H1 (cell line): ENCODE measurements around the gene BTNL2. TPM values are rescaled to one million over a fixed set of nuclear protein-coding genes. Genes with fewer than 3 reads are reported as not detected.

Source experiments
- CTCF ChIA-PET: fragments of 300-600 bp; sonication (Branson Sonifier 250); formaldehyde crosslinking; loops from one replicate; lab custom pipeline; 2021; ENCODE audit not compliant: partially characterized antibody; lab: Charles Lee
- POLR2A ChIA-PET: fragments of 300-600 bp; sonication (Branson Sonifier 250); formaldehyde crosslinking; loops from one replicate; lab custom pipeline; 2021; ENCODE audit warnings: inconsistent platforms; ENCODE audit not compliant: partially characterized antibody; lab: Charles Lee
- DNase-seq, 2 experiments: peaks; one replicate each; pipeline versions ENCODE4 v3.0.0 to v3.0.0-alpha.2; 2010 to 2022; ENCODE audit warnings: low spot score in 2 of 2, low read depth in 1 of 2, mixed read lengths in 1 of 2
- FAIRE-seq: peaks from 2 replicates; lab custom pipeline; 2011; peaks lifted over from hg19 to GRCh38; lab: Jason Lieb, UNC
- H2AFZ ChIP-seq: 2 replicates; pipeline ENCODE4 v1.8.1; 2012; ENCODE audit warnings: low read length, inconsistent platforms
- H2AK5ac ChIP-seq: 2 replicates; pipeline ENCODE4 v1.6.1; 2013; ENCODE audit warnings: low read depth, low read length
- H2BK120ac ChIP-seq: replicated peaks from 2 replicates; pipeline ENCODE3; 2013; ENCODE audit warnings: low read depth, low read length, inconsistent platforms
- H2BK12ac ChIP-seq: 2 replicates; pipeline ENCODE4 v1.6.1; 2013; ENCODE audit warnings: low read depth, low read length
- H2BK15ac ChIP-seq: 2 replicates; pipeline ENCODE4 v1.6.1; 2013; ENCODE audit warnings: low read length
- H2BK20ac ChIP-seq: 2 replicates; pipeline ENCODE4 v1.6.1; 2013; ENCODE audit warnings: low read length
- H2BK5ac ChIP-seq: 2 replicates; pipeline ENCODE4 v1.6.1; 2013; ENCODE audit warnings: low read depth, low read length
- H3K14ac ChIP-seq: 2 replicates; pipeline ENCODE4 v1.6.1; 2013; ENCODE audit warnings: inconsistent platforms; ENCODE audit not compliant: insufficient read length
- H3K18ac ChIP-seq: 2 replicates; pipeline ENCODE4 v1.6.1; 2013; ENCODE audit warnings: low read length; ENCODE audit errors: extremely low read depth
- H3K23ac ChIP-seq: 2 replicates; pipeline ENCODE4 v1.6.1; 2013; ENCODE audit warnings: inconsistent platforms; ENCODE audit not compliant: insufficient read length
- H3K23me2 ChIP-seq: 2 replicates; pipeline ENCODE4 v1.6.1; 2013; ENCODE audit warnings: low read depth, low read length
- H3K27ac ChIP-seq: 2 replicates; pipeline ENCODE4 v1.6.1; 2011; ENCODE audit warnings: low read depth, low read length, inconsistent platforms
- H3K27me3 ChIP-seq, 4 experiments: replicated peaks in 1 of 4; 1 replicate in 1 of 4; 2 replicates in 3 of 4; pipeline versions ENCODE4 v1.6.1 to v1.8.1; 2011 to 2013; ENCODE audit warnings: low read length in 3 of 4, mild to moderate bottlenecking in 3 of 4, inconsistent platforms in 2 of 4, mixed read lengths in 2 of 4, moderate library complexity in 1 of 4; ENCODE audit not compliant: control insufficient read depth in 3 of 4, insufficient read depth in 3 of 4; ENCODE audit errors: extremely low read depth in 1 of 4
- H3K36me3 ChIP-seq, 4 experiments: 2 replicates each; pipeline versions ENCODE4 v1.6.1 to v1.8.1; 2011 to 2013; ENCODE audit warnings: mild to moderate bottlenecking in 4 of 4, low read length in 3 of 4, moderate library complexity in 2 of 4, control low read depth in 1 of 4, inconsistent platforms in 1 of 4; ENCODE audit not compliant: insufficient read depth in 4 of 4, control insufficient read depth in 2 of 4
- H3K4ac ChIP-seq: replicated peaks from 2 replicates; pipeline ENCODE3; 2013; ENCODE audit warnings: low read length, low read depth, mixed read lengths, inconsistent platforms; ENCODE audit not compliant: insufficient read length
- H3K4me1 ChIP-seq, 4 experiments: replicated peaks in 1 of 4; 1 replicate in 1 of 4; 2 replicates in 3 of 4; pipeline versions ENCODE4 v1.6.1 to v1.8.1; 2011 to 2013; ENCODE audit warnings: low read length in 3 of 4, inconsistent platforms in 2 of 4, mixed read lengths in 1 of 4; ENCODE audit not compliant: insufficient read depth in 4 of 4, control insufficient read depth in 3 of 4
- H3K4me2 ChIP-seq, 2 experiments: 2 replicates each; pipeline versions ENCODE4 v1.6.1 to v1.8.1; 2011 to 2013; ENCODE audit warnings: low read depth in 2 of 2, low read length in 2 of 2, control low read depth in 1 of 2, inconsistent platforms in 1 of 2, mild to moderate bottlenecking in 1 of 2; ENCODE audit not compliant: insufficient read depth in 1 of 2
- H3K4me3 ChIP-seq, 4 experiments: fragments of 200-600, 300-600 bp in 1 of 4; sonication (generic), shearing (Covaris generic), sonication (Bioruptor Twin) in 1 of 4; 2 replicates each; pipeline versions ENCODE4 v1.5.1 to v1.8.1; 2011 to 2016; ENCODE audit warnings: low read length in 4 of 4, low read depth in 3 of 4, control low read depth in 2 of 4, inconsistent platforms in 2 of 4, mild to moderate bottlenecking in 2 of 4, mixed read lengths in 1 of 4, moderate library complexity in 1 of 4; ENCODE audit not compliant: insufficient read depth in 2 of 4; ENCODE audit errors: extremely low read depth in 1 of 4
- H3K56ac ChIP-seq: replicated peaks from 2 replicates; pipeline ENCODE3; 2013; ENCODE audit warnings: low read depth, mild to moderate bottlenecking, mixed read lengths, low read length, inconsistent platforms; ENCODE audit not compliant: insufficient read length
- H3K79me1 ChIP-seq: 2 replicates; pipeline ENCODE4 v1.6.1; 2013; ENCODE audit warnings: low read depth, low read length, control low read depth
- H3K79me2 ChIP-seq, 2 experiments: 2 replicates each; pipeline versions ENCODE4 v1.6.1 to v1.8.1; 2012 to 2013; ENCODE audit warnings: low read length in 2 of 2, mild to moderate bottlenecking in 2 of 2, inconsistent platforms in 1 of 2; ENCODE audit not compliant: insufficient read depth in 2 of 2, control insufficient read depth in 1 of 2
- H3K9ac ChIP-seq, 4 experiments: replicated peaks in 1 of 4; 1 replicate in 1 of 4; 2 replicates in 3 of 4; pipeline versions ENCODE4 v1.6.1 to v1.8.1; 2011 to 2013; ENCODE audit warnings: low read depth in 3 of 4, low read length in 3 of 4, control low read depth in 2 of 4, mild to moderate bottlenecking in 2 of 4, moderate library complexity in 2 of 4, inconsistent platforms in 1 of 4; ENCODE audit errors: extremely low read depth in 1 of 4
- H3K9me3 ChIP-seq, 2 experiments: 2 replicates each; pipeline versions ENCODE4 v1.6.1 to v1.8.1; 2012 to 2013; ENCODE audit warnings: mild to moderate bottlenecking in 2 of 2, moderate library complexity in 2 of 2, control low read depth in 1 of 2, inconsistent platforms in 1 of 2, low read depth in 1 of 2, low read length in 1 of 2, mixed read lengths in 1 of 2; ENCODE audit not compliant: insufficient read depth in 2 of 2
- H4K20me1 ChIP-seq, 2 experiments: replicated peaks in 1 of 2; 2 replicates each; pipeline versions ENCODE3 to v1.8.1; 2011 to 2013; ENCODE audit warnings: inconsistent platforms in 2 of 2, low read length in 2 of 2, mild to moderate bottlenecking in 1 of 2; ENCODE audit not compliant: insufficient read depth in 2 of 2, control insufficient read depth in 1 of 2
- H4K5ac ChIP-seq: 2 replicates; pipeline ENCODE4 v1.6.1; 2013; ENCODE audit warnings: low read length, low read depth, mixed read lengths, inconsistent platforms; ENCODE audit not compliant: insufficient read length
- H4K8ac ChIP-seq: 2 replicates; pipeline ENCODE4 v1.8.0; 2013; ENCODE audit warnings: mild to moderate bottlenecking, moderate library complexity, low read length, inconsistent platforms; ENCODE audit not compliant: insufficient read depth; ENCODE audit errors: extremely low read depth
- H4K91ac ChIP-seq: replicated peaks from 2 replicates; pipeline ENCODE3; 2013; ENCODE audit warnings: low read length, mixed read lengths, inconsistent platforms; ENCODE audit not compliant: insufficient read length
- BACH1 ChIP-seq: IDR thresholded peaks from 2 replicates; pipeline ENCODE4 v1.6.1; 2012; ENCODE audit warnings: low read length, improper control_type of control experiment
- BRCA1 ChIP-seq: IDR thresholded peaks from 2 replicates; pipeline ENCODE4 v1.6.1; 2012; ENCODE audit warnings: low read depth, low read length, improper control_type of control experiment
- CEBPB ChIP-seq: IDR thresholded peaks from 2 replicates; pipeline ENCODE4 v1.6.1; 2012; ENCODE audit warnings: low read depth, low read length
- CHD1 ChIP-seq: IDR thresholded peaks from 2 replicates; pipeline ENCODE4 v1.6.1; 2012; ENCODE audit warnings: low read depth, low read length, improper control_type of control experiment
- CHD2 ChIP-seq: IDR thresholded peaks from 2 replicates; pipeline ENCODE4 v1.6.1; 2012; ENCODE audit warnings: low read length, improper control_type of control experiment
- EGR1 ChIP-seq: IDR thresholded peaks from 2 replicates; pipeline ENCODE4 v1.6.1; 2011; ENCODE audit warnings: low read depth, low read length, borderline replicate concordance
- JUND ChIP-seq: IDR thresholded peaks from 2 replicates; pipeline ENCODE4 v1.6.1; 2011; ENCODE audit warnings: mild to moderate bottlenecking, improper control_type of control experiment, low read length
- KDM4A ChIP-seq: IDR thresholded peaks from one replicate; pipeline ENCODE4 v1.7.1; 2012; ENCODE audit warnings: low read depth, mild to moderate bottlenecking, moderate library complexity, low read length, inconsistent platforms; ENCODE audit not compliant: severe bottlenecking
- SP1 ChIP-seq: IDR thresholded peaks from 2 replicates; pipeline ENCODE4 v1.6.1; 2011; ENCODE audit warnings: low read depth, low read length
- WGBS, 2 experiments: shearing (Covaris generic) in 1 of 2; methylation state at CpG; one replicate each; pipeline versions ENCODE4 v1.1.6 to v1.1.7; 2013 to 2015; ENCODE audit warnings: low lambda C conversion rate in 2 of 2, mixed read lengths in 2 of 2, inconsistent platforms in 1 of 2, low coverage in 1 of 2, missing lambda C conversion rate in 1 of 2; ENCODE audit not compliant: insufficient replicate concordance in 2 of 2, insufficient coverage in 1 of 2, insufficient read length in 1 of 2; ENCODE audit errors: extremely low coverage in 1 of 2, missing lambda C conversion rate in 1 of 2; 5-methylcytosine and 5-hydroxymethylcytosine counted together
- polyA plus RNA-seq, 7 experiments: library from polyadenylated mRNA; depleted of rRNA in 3 of 7; stranded (reverse) in 5 of 7; unstranded in 2 of 7; fragments of >200 nt in 5 of 7; fragments of 200-250 nt in 2 of 7; gene quantifications; 1 replicate in 5 of 7; 2 replicates in 1 of 7; 4 replicates in 1 of 7; pipeline versions ENCODE4 v1.2.1 to v1.2.3, GENCODE V29; 2011 to 2013; ENCODE audit warnings: missing spikeins in 2 of 7, mixed read lengths in 2 of 7
- total RNA-seq: library from RNA; stranded (reverse); fragmentation: NEBNext Ultra II Directional; extraction: Animal tissue kit (Norgen Biotek cat#: 25700); gene quantifications from 2 replicates; pipeline ENCODE4 v1.2.1, GENCODE V29; 2021
- TF ChIP-seq, protein P1 (sequence below): IDR thresholded peaks from 2 replicates; pipeline ENCODE4 v1.6.1; 2012; ENCODE audit warnings: inconsistent platforms
- TF ChIP-seq, protein P2 (sequence below), 3 experiments: IDR thresholded peaks; 1 replicate in 2 of 3; 2 replicates in 1 of 3; pipeline versions ENCODE4 v1.5.1 to v1.6.1; 2011; ENCODE audit warnings: low read length in 3 of 3, mild to moderate bottlenecking in 3 of 3, inconsistent platforms in 2 of 3, low read depth in 1 of 3, moderate library complexity in 1 of 3; ENCODE audit not compliant: insufficient read depth in 1 of 3; ENCODE audit errors: control extremely low read depth in 1 of 3

Gene BTNL2
- total and polyA plus RNA-seq, 2 of the 8 experiments (the other 6 are each of a cell fraction or from before 2014, with no cell fraction given): not detected

- POLR2A ChIA-PET: no interaction called here
- FAIRE-seq: peak; percentile 97
- 21% methylated on average over 11 of the region's 11 CpGs; no CpG with 5 or more reads in 1 of the 2 experiments for WGBS, 2 experiments
- no peak for TF ChIP-seq BACH1
- 0 out of 2 replicates have a peak, but pooled peaks have one; percentile 19 for TF ChIP-seq JUND
- no peak for TF ChIP-seq SP1
- TF ChIP-seq CHD2: no peak
- TF ChIP-seq BRCA1: no peak
- no peak for TF ChIP-seq CHD1
- TF ChIP-seq KDM4A: no peak
- TF ChIP-seq CEBPB: peak; percentile 8; the same call in 1 of the 2 replicates
- TF ChIP-seq EGR1: no peak
- TF ChIP-seq, protein P1, sequence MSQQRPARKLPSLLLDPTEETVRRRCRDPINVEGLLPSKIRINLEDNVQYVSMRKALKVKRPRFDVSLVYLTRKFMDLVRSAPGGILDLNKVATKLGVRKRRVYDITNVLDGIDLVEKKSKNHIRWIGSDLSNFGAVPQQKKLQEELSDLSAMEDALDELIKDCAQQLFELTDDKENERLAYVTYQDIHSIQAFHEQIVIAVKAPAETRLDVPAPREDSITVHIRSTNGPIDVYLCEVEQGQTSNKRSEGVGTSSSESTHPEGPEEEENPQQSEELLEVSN: peak; percentile 83
- TF ChIP-seq, protein P2, sequence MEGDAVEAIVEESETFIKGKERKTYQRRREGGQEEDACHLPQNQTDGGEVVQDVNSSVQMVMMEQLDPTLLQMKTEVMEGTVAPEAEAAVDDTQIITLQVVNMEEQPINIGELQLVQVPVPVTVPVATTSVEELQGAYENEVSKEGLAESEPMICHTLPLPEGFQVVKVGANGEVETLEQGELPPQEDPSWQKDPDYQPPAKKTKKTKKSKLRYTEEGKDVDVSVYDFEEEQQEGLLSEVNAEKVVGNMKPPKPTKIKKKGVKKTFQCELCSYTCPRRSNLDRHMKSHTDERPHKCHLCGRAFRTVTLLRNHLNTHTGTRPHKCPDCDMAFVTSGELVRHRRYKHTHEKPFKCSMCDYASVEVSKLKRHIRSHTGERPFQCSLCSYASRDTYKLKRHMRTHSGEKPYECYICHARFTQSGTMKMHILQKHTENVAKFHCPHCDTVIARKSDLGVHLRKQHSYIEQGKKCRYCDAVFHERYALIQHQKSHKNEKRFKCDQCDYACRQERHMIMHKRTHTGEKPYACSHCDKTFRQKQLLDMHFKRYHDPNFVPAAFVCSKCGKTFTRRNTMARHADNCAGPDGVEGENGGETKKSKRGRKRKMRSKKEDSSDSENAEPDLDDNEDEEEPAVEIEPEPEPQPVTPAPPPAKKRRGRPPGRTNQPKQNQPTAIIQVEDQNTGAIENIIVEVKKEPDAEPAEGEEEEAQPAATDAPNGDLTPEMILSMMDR (IDR thresholded peaks at IDR 0.05; ENCODE audit: control extremely low read depth in 1 of 3, insufficient read depth in 1 of 3, low read depth in 1 of 3, low read length in 3 of 3): peak; percentile 89 to 97 (median 94)
Measured at GRCh38 chr6:32413427-32414047, 6.6 kb upstream of the BTNL2 start.

More at GRCh38 chr6:32413427-32414047, 6.6 kb upstream of the BTNL2 start:
- peak; percentile 86 to 91 for DNase-seq
- Histone ChIP-seq H3K79me2 (no peaks in the 10 kb centered on the region), H3K56ac (no peak overlapping the region), H3K23ac (no peak overlapping the region), H4K8ac (no peak overlapping the region), H3K9ac (no peak overlapping the region), H2AK5ac (no peak overlapping the region), H3K14ac (no peak overlapping the region), H3K23me2 (no peaks in the 10 kb centered on the region), H3K27ac (no peak overlapping the region), H2BK15ac (no peak overlapping the region), H2AFZ (peak overlapping the region; percentile 98), H2BK12ac (no peak overlapping the region), H4K20me1 (peaks cover 0 to 1% of the 10 kb centered on the region in 2 experiments), H3K36me3 (no peaks in the 10 kb centered on the region), H3K79me1 (no peaks in the 10 kb centered on the region), H3K27me3 (peaks cover 0 to 12% (median 1%) of the 10 kb centered on the region in 4 experiments; a peak in 1 of 7 replicates), H2BK20ac (no peak overlapping the region), H2BK5ac (no peak overlapping the region), H2BK120ac (no peak overlapping the region), H4K5ac (no peak overlapping the region), H3K4me2 (no peak overlapping the region), H3K9me3 (no peaks in the 10 kb centered on the region), H3K4me1 (no peaks in the 10 kb centered on the region), H3K4me3 (no peak overlapping the region), H4K91ac (no peak overlapping the region), H3K4ac (no peak overlapping the region), H3K18ac (no peak overlapping the region)
- CTCF ChIA-PET: interaction anchor here (0.5 to 5.7 kb wide), 47 partner anchors 9 to 455 kb away, joined by 3 to 54 read pairs (median 5); partner anchors contain the start of genes HLA-DQB2, HLA-DRA and TAP2
